ENCODE measurements around the gene YTHDC2. TPM values are rescaled to one million over a fixed set of nuclear protein-coding genes. Genes with fewer than 3 reads are reported as not detected.

Gene YTHDC2
- total RNA-seq, 2 experiments from 2014 or later: 26.8 to 28.2 TPM

GRCh38 chr5:113575074-113575473 lies 61.6 kb downstream of the YTHDC2 start:
- peaks cover 50% of the 10 kb centered on the region for H3K36me3 Mint-ChIP-seq (ENCODE audit: low read depth)
- no peak for ATAC-seq
- H3K27me3 Mint-ChIP-seq: no peaks in the 10 kb centered on the region
- peaks cover 12% of the 10 kb centered on the region for H3K4me1 Mint-ChIP-seq (ENCODE audit: low read depth)
- CTCF ChIA-PET: no interaction called here
- intact Hi-C loops (cut with micrococcal nuclease): no loop called here
- POLR2A ChIA-PET: no interaction called here
- peaks cover 2% of the 10 kb centered on the region for H3K9me3 Mint-ChIP-seq
- DNase-seq: no peak
- H3K4me3 Mint-ChIP-seq: no peak overlapping the region
- TF ChIP-seq CTCF (IDR thresholded peaks at IDR 0.05): no peak
- H3K27ac Mint-ChIP-seq: no peak overlapping the region

GRCh38 chr5:113578091-113578490 lies 64.6 kb downstream of the YTHDC2 start:
- Mint-ChIP-seq H3K4me3 (no peak overlapping the region), H3K27ac (no peak overlapping the region), H3K27me3 (no peaks in the 10 kb centered on the region), H3K9me3 (no peaks in the 10 kb centered on the region), H3K36me3 (ENCODE audit: low read depth) (peaks cover 27% of the 10 kb centered on the region), H3K4me1 (ENCODE audit: low read depth) (peaks cover 12% of the 10 kb centered on the region)
- ChIA-PET CTCF (no interaction called here), POLR2A (no interaction called here)
- no peak for TF ChIP-seq CTCF (IDR thresholded peaks at IDR 0.05)
- no peak for ATAC-seq
- intact Hi-C loops (cut with micrococcal nuclease): no loop called here
- DNase-seq: no peak

- peaks cover 17% of the 10 kb centered on the region for H3K36me3 Mint-ChIP-seq (ENCODE audit: low read depth)
- CTCF ChIA-PET: interaction anchor here (0.8 to 1.0 kb wide), 2 partner anchors 585 to 596 kb away, joined by 3 read pairs; no protein-coding TSS in a partner anchor
- ATAC-seq (no peak), DNase-seq (no peak)
- no peak for TF ChIP-seq CTCF (IDR thresholded peaks at IDR 0.05)
- no peak overlapping the region for H3K4me3 Mint-ChIP-seq
- intact Hi-C loops (cut with micrococcal nuclease): no loop called here
- POLR2A ChIA-PET: no interaction called here
- no peak overlapping the region for H3K27ac Mint-ChIP-seq
- no peaks in the 10 kb centered on the region for H3K4me1 Mint-ChIP-seq (ENCODE audit: low read depth)
- H3K27me3 Mint-ChIP-seq: no peaks in the 10 kb centered on the region
- H3K9me3 Mint-ChIP-seq: no peaks in the 10 kb centered on the region
Observed at GRCh38 chr5:113581388-113581787, 67.9 kb downstream of the YTHDC2 start.

GRCh38 chr5:113598150-113598549 lies 84.7 kb downstream of the YTHDC2 start:
- H3K9me3 Mint-ChIP-seq: no peaks in the 10 kb centered on the region
- no peak for ATAC-seq
- no peaks in the 10 kb centered on the region for H3K27me3 Mint-ChIP-seq
- no peak for DNase-seq
- CTCF ChIA-PET: interaction anchor here (1.1 to 2.1 kb wide), 3 partner anchors 8 to 80 kb away, joined by 3 to 8 read pairs (median 4); no protein-coding TSS in a partner anchor
- H3K4me1 Mint-ChIP-seq (ENCODE audit: low read depth): no peaks in the 10 kb centered on the region
- no peak overlapping the region for H3K4me3 Mint-ChIP-seq
- POLR2A ChIA-PET: no interaction called here
- no peak overlapping the region for H3K27ac Mint-ChIP-seq
- TF ChIP-seq CTCF (IDR thresholded peaks at IDR 0.05): no peak
- H3K36me3 Mint-ChIP-seq (ENCODE audit: low read depth): peaks cover 4% of the 10 kb centered on the region
- intact Hi-C loops (cut with micrococcal nuclease): no loop called here

GRCh38 chr5:113598926-113599325 lies 85.4 kb downstream of the YTHDC2 start:
- H3K4me3 Mint-ChIP-seq: no peak overlapping the region
- ATAC-seq (no peak), DNase-seq (no peak)
- no peaks in the 10 kb centered on the region for H3K4me1 Mint-ChIP-seq (ENCODE audit: low read depth)
- intact Hi-C loops (cut with micrococcal nuclease): no loop called here
- POLR2A ChIA-PET: no interaction called here
- CTCF ChIA-PET: interaction anchor here (1.4 to 2.1 kb wide), 3 partner anchors 13 to 602 kb away, joined by 3 to 8 read pairs (median 3); no protein-coding TSS in a partner anchor
- no peak for TF ChIP-seq CTCF (IDR thresholded peaks at IDR 0.05)
- H3K27me3 Mint-ChIP-seq: no peaks in the 10 kb centered on the region
- H3K36me3 Mint-ChIP-seq (ENCODE audit: low read depth): peaks cover 4% of the 10 kb centered on the region
- no peak overlapping the region for H3K27ac Mint-ChIP-seq
- H3K9me3 Mint-ChIP-seq: no peaks in the 10 kb centered on the region

Data from activated CD8-positive, alpha-beta T cell treated with anti-CD3 and anti-CD28 coated beads for 36 hours (primary cell).